HepG2 (cell line): ENCODE data around the gene OBI1. TPM values are rescaled to one million over a fixed set of nuclear protein-coding genes. Genes with fewer than 3 reads are reported as not detected.

Experiments
- ATAC-seq: fragments of 200-7000 bp; cut with Tn5 transposase; 3 replicates; pipeline ENCODE4 v1.9.1; 2020; ENCODE audit warnings: mild to moderate bottlenecking, moderate library complexity
- BruUV-seq: library from RNA; stranded (reverse); fragments of 400-500 nt; replicated peaks from 2 replicates; lab custom pipeline; 2021; lab: Mats Ljungman, UMichigan
- CTCF ChIA-PET: fragments of 300-600 bp; formaldehyde crosslinking; extraction: SDS; loops from one replicate; lab custom pipeline; 2021; ENCODE audit warnings: low total read pairs, inconsistent platforms, low intra/inter-chr PET ratio; lab: Yijun Ruan, JAX
- POLR2A ChIA-PET: fragments of 350-600 bp; sonication (Branson Sonifier 250); formaldehyde crosslinking; loops from one replicate; lab custom pipeline; 2020; ENCODE audit warnings: antibody characterized with exemption, inconsistent platforms; lab: Yijun Ruan, JAX
- DNase-seq: peaks from one replicate; pipeline ENCODE4 v3.0.0-alpha.2; 2015; ENCODE audit warnings: low spot score
- FAIRE-seq: peaks from 3 replicates; lab custom pipeline; 2011; peaks lifted over from hg19 to GRCh38; lab: Jason Lieb, UNC
- H2AFZ ChIP-seq: one replicate; pipeline ENCODE4 v1.6.1; 2011; ENCODE audit warnings: low read length, inconsistent platforms
- H3K27ac ChIP-seq: fragments of 300-600 bp; 3 replicates; pipeline ENCODE4 v1.8.0; 2011; ENCODE audit warnings: mixed run types, mild to moderate bottlenecking, mixed read lengths, low read length, inconsistent platforms; ENCODE audit not compliant: insufficient read depth; ENCODE audit errors: extremely low read length
- H3K27me3 ChIP-seq, 2 experiments: fragments of 200-600 bp in 1 of 2; 2 replicates in 1 of 2; 3 replicates in 1 of 2; pipeline versions ENCODE4 v1.6.0 to v1.8.0; 2011; ENCODE audit warnings: low read length in 2 of 2, mild to moderate bottlenecking in 2 of 2, moderate library complexity in 2 of 2, inconsistent platforms in 1 of 2; ENCODE audit not compliant: insufficient read depth in 2 of 2, control insufficient read depth in 1 of 2
- H3K36me3 ChIP-seq, 2 experiments: fragments of 200-600 bp in 1 of 2; replicated peaks in 1 of 2; 2 replicates in 1 of 2; 3 replicates in 1 of 2; pipeline versions ENCODE4 v1.5.1 to v1.8.0; 2011; ENCODE audit warnings: low read length in 2 of 2, inconsistent platforms in 1 of 2; ENCODE audit not compliant: insufficient read depth in 2 of 2, control insufficient read depth in 1 of 2
- H3K4me1 ChIP-seq: 2 replicates; pipeline ENCODE4 v1.5.1; 2012; ENCODE audit warnings: low read length, inconsistent platforms; ENCODE audit not compliant: insufficient read depth
- H3K4me2 ChIP-seq: 2 replicates; pipeline ENCODE4 v1.6.0; 2011; ENCODE audit warnings: low read depth, low read length, inconsistent platforms
- H3K4me3 ChIP-seq, 3 experiments: fragments of 200-600 bp in 1 of 3; sonication (generic), shearing (Covaris generic) in 1 of 3; replicated peaks in 1 of 3; 2 replicates each; pipeline ENCODE4 v1.5.1; 2011 to 2016; ENCODE audit warnings: low read length in 3 of 3, inconsistent platforms in 2 of 3, low read depth in 2 of 3, mild to moderate bottlenecking in 2 of 3, control low read depth in 1 of 3, mixed read lengths in 1 of 3; ENCODE audit not compliant: insufficient read depth in 1 of 3
- H3K79me2 ChIP-seq: one replicate; pipeline ENCODE4 v1.6.1; 2011; ENCODE audit warnings: low read length, inconsistent platforms; ENCODE audit not compliant: insufficient read depth
- H3K9ac ChIP-seq: 2 replicates; pipeline ENCODE4 v1.6.0; 2011; ENCODE audit warnings: mild to moderate bottlenecking, low read depth, low read length, inconsistent platforms; ENCODE audit not compliant: insufficient read depth
- H3K9me3 ChIP-seq: 2 replicates; pipeline ENCODE4 v1.5.1; 2012; ENCODE audit warnings: mild to moderate bottlenecking, low read length
- H4K20me1 ChIP-seq: 2 replicates; pipeline ENCODE4 v1.6.0; 2011; ENCODE audit warnings: inconsistent platforms, mild to moderate bottlenecking, low read length, moderate library complexity; ENCODE audit not compliant: insufficient read depth
- CCDC6 ChIP-seq: sonication (generic); formaldehyde crosslinking; IDR thresholded peaks from 2 replicates; pipeline ENCODE4 v1.8.1; 2022; ENCODE audit warnings: mild to moderate bottlenecking, missing genetic modification reagents, moderate library complexity
- KLF11 ChIP-seq: IDR thresholded peaks from 2 replicates; pipeline ENCODE4 v1.6.1; 2016; ENCODE audit warnings: missing compliant biosample characterization
- PAF1 ChIP-seq: IDR thresholded peaks from 2 replicates; pipeline ENCODE4 v1.6.1; 2016; ENCODE audit warnings: missing genetic modification reagents, missing compliant biosample characterization
- SMARCE1 ChIP-seq: fragments of 450-650 bp; IDR thresholded peaks from 2 replicates; pipeline ENCODE4 v1.6.1; 2017; ENCODE audit warnings: borderline replicate concordance
- THYN1 ChIP-seq: sonication (generic); formaldehyde crosslinking; IDR thresholded peaks from 2 replicates; pipeline ENCODE4 v1.8.1; 2023; ENCODE audit warnings: low read depth, mild to moderate bottlenecking, moderate library complexity, missing genetic modification reagents, borderline replicate concordance
- ZKSCAN8 ChIP-seq: IDR thresholded peaks from 2 replicates; pipeline ENCODE4 v1.6.1; 2016; ENCODE audit warnings: borderline replicate concordance, missing genetic modification reagents, missing compliant biosample characterization
- ZNF276 ChIP-seq: sonication (generic); formaldehyde crosslinking; IDR thresholded peaks from 2 replicates; pipeline ENCODE4 v1.4.0; 2020; ENCODE audit warnings: mild to moderate bottlenecking, low read depth, missing genetic modification reagents
- ZNF354B ChIP-seq: sonication (generic); formaldehyde crosslinking; IDR thresholded peaks from 2 replicates; pipeline ENCODE4 v1.8.0; 2022; ENCODE audit warnings: mild to moderate bottlenecking, missing genetic modification reagents
- ZSCAN21 ChIP-seq: sonication (generic); formaldehyde crosslinking; IDR thresholded peaks from 2 replicates; pipeline ENCODE4 v1.8.0; 2022; ENCODE audit warnings: mild to moderate bottlenecking, missing genetic modification reagents, moderate library complexity, borderline replicate concordance
- WGBS: methylation state at CpG from one replicate; pipeline ENCODE4 v1.1.6; 2017; ENCODE audit warnings: low lambda C conversion rate; 5-methylcytosine and 5-hydroxymethylcytosine counted together
- in situ Hi-C: cut with HindIII; loops from 2 replicates; pipeline ENCODE4 v1.10.0; 2017; ENCODE audit warnings: low pct_unique_long_range_greater_than_20kb; ENCODE audit not compliant: extremely low pct_ligation_motif_present
- intact Hi-C: fragments of 100-400 bp; cut with micrococcal nuclease; formaldehyde crosslinking; loops from one replicate; pipeline ENCODE4 v1.10.0; 2022; ENCODE audit not compliant: unreplicated experiment
- polyA plus RNA-seq, 8 experiments: library from polyadenylated mRNA; depleted of rRNA in 3 of 8; stranded (reverse) in 7 of 8; unstranded in 1 of 8; fragments of >200 nt; fragmentation: Illumina TruSeq in 4 of 8; extraction: Trizol in 4 of 8; gene quantifications; 2 replicates each; pipeline versions ENCODE4 v1.2.1 to v1.2.3, GENCODE V29; 2011 to 2016; ENCODE audit warnings: low read depth in 4 of 8, missing spikeins in 1 of 8, mixed read lengths in 1 of 8; ENCODE audit not compliant: insufficient read depth in 1 of 8
- total RNA-seq, 5 experiments: library from RNA; depleted of rRNA; stranded (reverse); fragments of >200 nt; fragmentation: Illumina TruSeq; extraction: Trizol; gene quantifications; 2 replicates each; pipeline ENCODE4 v1.2.3, GENCODE V29; 2016; ENCODE audit warnings: low read depth in 1 of 5

Gene OBI1
- total and polyA plus RNA-seq, 2 of the 13 experiments (the other 11 are each of a cell fraction or from before 2014, with no cell fraction given), result 7.8 to 23.5 TPM

DNA sequence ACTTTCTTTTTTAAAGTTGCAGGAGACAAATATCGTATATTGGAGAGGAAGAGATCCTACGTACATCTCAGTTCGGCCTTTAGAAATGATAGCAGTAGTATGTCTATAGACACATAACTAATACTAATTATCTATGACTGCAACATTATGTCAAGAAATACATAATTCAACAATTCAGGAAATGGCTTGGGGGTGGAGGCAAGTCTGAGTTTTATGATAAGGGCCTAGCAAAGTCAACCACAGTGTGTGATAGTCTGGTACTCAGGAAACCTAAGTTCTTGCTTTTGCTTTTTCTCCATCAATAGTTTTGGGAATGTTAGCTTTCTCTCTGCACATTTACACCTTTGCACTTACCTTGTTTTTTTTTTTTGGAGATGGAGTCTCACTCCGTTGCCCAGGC lies 27.5 kb upstream of the OBI1 start:
- BruUV-seq, result no TSS peak
- Histone ChIP-seq H2AFZ (no peak overlapping the region), H4K20me1 (no peaks in the 10 kb centered on the region), H3K27ac (no peak overlapping the region), H3K79me2 (no peaks in the 10 kb centered on the region), H3K27me3 (no peaks in the 10 kb centered on the region), H3K4me2 (no peak overlapping the region), H3K4me1 (no peaks in the 10 kb centered on the region), H3K4me3 (no peak overlapping the region), H3K36me3 (no peaks in the 10 kb centered on the region), H3K9ac (no peak overlapping the region), H3K9me3 (no peaks in the 10 kb centered on the region)
- TF ChIP-seq ZSCAN21 (CRISPR knock-in tag) (no peak), PAF1 (no peak), CCDC6 (CRISPR knock-in tag) (no peak), ZKSCAN8 (CRISPR knock-in tag) (no peak), KLF11 (CRISPR knock-in tag) (no peak), ZNF276 (no peak), THYN1 (CRISPR knock-in tag) (no peak), ZNF354B (CRISPR knock-in tag) (no peak), SMARCE1 (no peak)
- CTCF ChIA-PET, result no interaction called here
- intact Hi-C loops (no loop called here), in situ Hi-C loops (no loop called here)
- DNase-seq, result no peak
- ATAC-seq, result no peak
- FAIRE-seq, result no peak
- WGBS, result 49% methylated on average over 4 of the region's 4 CpGs
- POLR2A ChIA-PET, result no interaction called here
